ENCODE results near the gene NEB. TPM values are rescaled to one million over a fixed set of nuclear protein-coding genes. Genes with fewer than 3 reads are reported as not detected.

NEB gene
- total RNA-seq, 3 donors from 2014 or later (not counting 1 experiment from before 2014, with no cell fraction given), result 5.0 to 5.7 (median 5.4) TPM

GRCh38 chr2:151695778-151696177, 38.5 kb downstream of the NEB start:
- Mint-ChIP-seq H3K4me1 (peaks cover 4 to 9% of the 10 kb centered on the region in 2 donors), H3K36me3 (no peaks in the 10 kb centered on the region), H3K4me3 (no peak overlapping the region), H3K27me3 (ENCODE audit: low read depth in 2 of 2) (no peaks in the 10 kb centered on the region), H3K9me3 (no peaks in the 10 kb centered on the region), H3K27ac (no peak overlapping the region)
- no peak for TF ChIP-seq CTCF (IDR thresholded peaks at IDR 0.05)
- WGBS (ENCODE audit: insufficient coverage), result 89% methylated on average over 3 of the region's 3 CpGs
- Histone ChIP-seq H3K36me3 (ENCODE audit: control insufficient read depth, insufficient read depth, low read length) (no peaks in the 10 kb centered on the region), H3K4me1 (ENCODE audit: control insufficient read depth, insufficient read depth, low read length) (no peaks in the 10 kb centered on the region), H3K4me3 (ENCODE audit: low read length) (no peak overlapping the region), H3K27ac (ENCODE audit: low read length) (no peak overlapping the region), H3K27me3 (ENCODE audit: control insufficient read depth, insufficient read depth, low read length) (no peaks in the 10 kb centered on the region), H3K9me3 (ENCODE audit: control insufficient read depth, insufficient read depth, low read length) (no peaks in the 10 kb centered on the region)
- intact Hi-C loops (cut with micrococcal nuclease), result no loop called here
- DNase-seq, result no peak
- no peak for ATAC-seq

DNA sequence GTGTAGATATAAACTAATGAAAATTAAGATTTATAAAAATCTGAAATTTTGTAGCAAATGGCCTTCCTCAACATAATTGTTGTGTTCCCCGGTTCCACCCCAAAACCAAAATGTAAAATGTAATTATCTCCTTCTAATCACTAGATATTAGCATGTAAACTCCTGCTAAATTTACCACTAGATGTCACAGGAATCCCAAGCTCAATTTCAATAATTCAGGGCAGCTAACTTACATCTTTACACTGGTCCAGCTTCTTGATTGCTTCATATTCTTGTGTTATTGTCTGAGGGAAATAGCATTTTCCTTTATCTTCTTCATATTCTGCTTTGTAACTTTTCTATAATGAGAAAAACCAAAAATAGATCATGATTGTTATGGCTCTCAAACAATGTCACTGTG, 42.6 kb downstream of the NEB start:
- no peak for DNase-seq
- H3K27me3 ChIP-seq (ENCODE audit: control insufficient read depth, insufficient read depth, low read length), result no peaks in the 10 kb centered on the region
- no peaks in the 10 kb centered on the region for H3K36me3 ChIP-seq (ENCODE audit: control insufficient read depth, insufficient read depth, low read length)
- ATAC-seq, result no peak
- no peaks in the 10 kb centered on the region for H3K36me3 Mint-ChIP-seq
- no peak overlapping the region for H3K27ac ChIP-seq (ENCODE audit: low read length)
- peaks cover 8 to 12% of the 10 kb centered on the region in 2 donors for H3K4me1 Mint-ChIP-seq
- H3K27ac Mint-ChIP-seq, result no peak overlapping the region
- no peaks in the 10 kb centered on the region for H3K9me3 ChIP-seq (ENCODE audit: control insufficient read depth, insufficient read depth, low read length)
- TF ChIP-seq CTCF (IDR thresholded peaks at IDR 0.05), result no peak
- intact Hi-C loops (cut with micrococcal nuclease), result no loop called here
- no peaks in the 10 kb centered on the region for H3K4me1 ChIP-seq (ENCODE audit: control insufficient read depth, insufficient read depth, low read length)
- H3K27me3 Mint-ChIP-seq (ENCODE audit: low read depth in 2 of 2), result no peaks in the 10 kb centered on the region
- no peak overlapping the region for H3K4me3 ChIP-seq (ENCODE audit: low read length)
- WGBS (ENCODE audit: insufficient coverage), result 100% methylated on average over 1 of the region's 1 CpG
- no peaks in the 10 kb centered on the region for H3K9me3 Mint-ChIP-seq
- no peak overlapping the region for H3K4me3 Mint-ChIP-seq

- DNase-seq, result no peak
- intact Hi-C loops (cut with micrococcal nuclease), result loop anchor here (5.0 kb wide), 1 partner anchor 39 kb away; no protein-coding TSS in a partner anchor
- Mint-ChIP-seq H3K4me3 (no peak overlapping the region), H3K36me3 (no peaks in the 10 kb centered on the region), H3K9me3 (no peaks in the 10 kb centered on the region), H3K27ac (no peak overlapping the region), H3K4me1 (peaks cover 4% of the 10 kb centered on the region in 2 donors), H3K27me3 (ENCODE audit: low read depth in 2 of 2) (no peaks in the 10 kb centered on the region)
- no peak overlapping the region for H3K27ac ChIP-seq (ENCODE audit: low read length)
- no peaks in the 10 kb centered on the region for H3K4me1 ChIP-seq (ENCODE audit: control insufficient read depth, insufficient read depth, low read length)
- no peaks in the 10 kb centered on the region for H3K9me3 ChIP-seq (ENCODE audit: control insufficient read depth, insufficient read depth, low read length)
- no peaks in the 10 kb centered on the region for H3K36me3 ChIP-seq (ENCODE audit: control insufficient read depth, insufficient read depth, low read length)
- no peak for ATAC-seq
- no peaks in the 10 kb centered on the region for H3K27me3 ChIP-seq (ENCODE audit: control insufficient read depth, insufficient read depth, low read length)
- TF ChIP-seq CTCF (IDR thresholded peaks at IDR 0.05), result no peak
- WGBS (ENCODE audit: insufficient coverage), result 63% methylated on average over 1 of the region's 2 CpGs
- no peak overlapping the region for H3K4me3 ChIP-seq (ENCODE audit: low read length)
Measured at GRCh38 chr2:151688719-151689118, 45.6 kb downstream of the NEB start.

DNA sequence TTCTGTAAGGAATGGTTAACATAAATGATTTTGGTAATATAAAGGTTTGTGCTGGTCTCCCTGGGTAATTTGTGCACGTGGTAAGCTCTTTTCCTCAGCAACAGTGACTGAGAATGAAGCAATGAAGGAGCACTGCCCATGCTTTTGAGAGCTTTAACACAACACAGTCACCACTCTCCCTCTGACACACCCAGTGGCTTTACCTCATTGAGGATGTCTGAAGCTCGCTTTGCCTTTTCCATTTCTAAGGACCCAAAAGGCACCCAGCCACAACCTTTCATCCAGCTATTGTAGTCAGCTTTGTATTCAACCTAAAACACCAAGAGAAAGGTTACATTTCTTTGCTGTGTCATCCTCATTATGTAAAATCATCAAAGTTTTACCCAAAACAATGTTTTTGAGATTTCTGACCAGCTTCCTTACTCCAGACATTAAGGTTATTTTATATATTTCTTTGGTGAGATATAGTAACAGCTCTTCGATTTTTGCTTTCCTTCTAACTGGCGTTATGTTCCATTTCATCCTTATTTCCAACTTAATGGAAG, 51.7 kb downstream of the NEB start:
- no peaks in the 10 kb centered on the region for H3K36me3 Mint-ChIP-seq
- no peak overlapping the region for H3K4me3 ChIP-seq (ENCODE audit: low read length)
- H3K4me1 ChIP-seq (ENCODE audit: control insufficient read depth, insufficient read depth, low read length), result no peaks in the 10 kb centered on the region
- H3K9me3 Mint-ChIP-seq, result no peaks in the 10 kb centered on the region
- WGBS (ENCODE audit: insufficient coverage), result 77% methylated on average over 2 of the region's 4 CpGs
- no peak overlapping the region for H3K27ac Mint-ChIP-seq
- no peaks in the 10 kb centered on the region for H3K36me3 ChIP-seq (ENCODE audit: control insufficient read depth, insufficient read depth, low read length)
- H3K27ac ChIP-seq (ENCODE audit: low read length), result no peak overlapping the region
- DNase-seq, result no peak
- H3K9me3 ChIP-seq (ENCODE audit: control insufficient read depth, insufficient read depth, low read length), result no peaks in the 10 kb centered on the region
- no peak overlapping the region for H3K4me3 Mint-ChIP-seq
- TF ChIP-seq CTCF (IDR thresholded peaks at IDR 0.05), result no peak
- ATAC-seq, result no peak
- no peaks in the 10 kb centered on the region for H3K27me3 Mint-ChIP-seq (ENCODE audit: low read depth in 2 of 2)
- H3K27me3 ChIP-seq (ENCODE audit: control insufficient read depth, insufficient read depth, low read length), result no peaks in the 10 kb centered on the region
- peaks cover 4 to 7% of the 10 kb centered on the region in 2 donors for H3K4me1 Mint-ChIP-seq
- intact Hi-C loops (cut with micrococcal nuclease), result no loop called here
